Uterus (tissue), 2 donors: ENCODE results near the gene NUDT17.

Experiments
- CTCF ChIP-seq, 4 experiments: fragments of 200-600 bp in 2 of 4; fragments of 450-650 bp in 2 of 4; sonication (generic) in 2 of 4; IDR thresholded peaks; one replicate each; pipeline ENCODE4 v1.5.1; 2016 to 2019; ENCODE audit warnings: antibody characterized with exemption in 4 of 4, mild to moderate bottlenecking in 2 of 4, moderate library complexity in 1 of 4
- POLR2A ChIP-seq, 2 donors: fragments of 450-650 bp; IDR thresholded peaks; one replicate each; pipeline ENCODE4 v1.6.1; 2016; ENCODE audit warnings: antibody characterized with exemption in 2 of 2, mild to moderate bottlenecking in 1 of 2, moderate library complexity in 1 of 2

- TF ChIP-seq CTCF (IDR thresholded peaks at IDR 0.05) (no peak), POLR2A (IDR thresholded peaks at IDR 0.05) (no peak)
Observed at GRCh38 chr1:145843031-145843430, 2.4 kb upstream of the NUDT17 start.
